Activated T-helper 1 cell treated with anti-CD3 and anti-CD28 coated beads, Interleukin-12 subunit alpha, Interleukin-12 subunit beta, Interleukin-2, Interleukin-4 antibody, amounts not matched to agents 30 ng/mL and 10 ng/mL and 1 ng/mL, durations not matched to agents 14 hours and 24 hours and 36 hours (primary cell): ENCODE data around the gene INPP5A. TPM values are rescaled to one million over a fixed set of nuclear protein-coding genes. Genes with fewer than 3 reads are reported as not detected.

Experiments used
- DNase-seq: peaks from one replicate; pipeline ENCODE4 v3.0.0; 2021; ENCODE audit warnings: low spot score
- H3K27ac Mint-ChIP-seq: one replicate; pipeline ENCODE4 v1.8.0; 2021; ENCODE audit warnings: mild to moderate bottlenecking, mixed read lengths
- H3K27me3 Mint-ChIP-seq: one replicate; pipeline ENCODE4 v1.8.0; 2022; ENCODE audit warnings: mild to moderate bottlenecking, moderate library complexity, mixed read lengths; ENCODE audit not compliant: insufficient read depth
- H3K36me3 Mint-ChIP-seq: one replicate; pipeline ENCODE4 v1.8.0; 2021; ENCODE audit warnings: low read depth, mixed read lengths
- H3K4me1 Mint-ChIP-seq: one replicate; pipeline ENCODE4 v1.8.0; 2021; ENCODE audit warnings: low read depth, mixed read lengths
- H3K4me3 Mint-ChIP-seq: one replicate; pipeline ENCODE4 v1.8.0; 2021; ENCODE audit warnings: mild to moderate bottlenecking, moderate library complexity, mixed read lengths
- H3K9me3 Mint-ChIP-seq: one replicate; pipeline ENCODE4 v1.8.0; 2021; ENCODE audit warnings: mixed read lengths
- intact Hi-C: fragments of 100-400 bp; cut with micrococcal nuclease; formaldehyde crosslinking; loops from one replicate; pipeline ENCODE4 v1.15.1; 2024
- total RNA-seq: library from RNA; stranded (reverse); gene quantifications from 2 replicates; pipeline ENCODE4 v1.2.3, GENCODE V29; 2022

INPP5A gene
- total RNA-seq, 1 donor from 2014 or later = 13.4 TPM

- Mint-ChIP-seq H3K9me3 (peaks cover 4% of the 10 kb centered on the region), H3K36me3 (peaks cover 14% of the 10 kb centered on the region), H3K4me1 (no peaks in the 10 kb centered on the region), H3K27me3 (no peaks in the 10 kb centered on the region), H3K27ac (no peak overlapping the region), H3K4me3 (no peak overlapping the region)
- DNase-seq = no peak
- intact Hi-C loops = no loop called here
Measured at GRCh38 chr10:132713421-132714095, 176.0 kb downstream of the INPP5A start.

DNA sequence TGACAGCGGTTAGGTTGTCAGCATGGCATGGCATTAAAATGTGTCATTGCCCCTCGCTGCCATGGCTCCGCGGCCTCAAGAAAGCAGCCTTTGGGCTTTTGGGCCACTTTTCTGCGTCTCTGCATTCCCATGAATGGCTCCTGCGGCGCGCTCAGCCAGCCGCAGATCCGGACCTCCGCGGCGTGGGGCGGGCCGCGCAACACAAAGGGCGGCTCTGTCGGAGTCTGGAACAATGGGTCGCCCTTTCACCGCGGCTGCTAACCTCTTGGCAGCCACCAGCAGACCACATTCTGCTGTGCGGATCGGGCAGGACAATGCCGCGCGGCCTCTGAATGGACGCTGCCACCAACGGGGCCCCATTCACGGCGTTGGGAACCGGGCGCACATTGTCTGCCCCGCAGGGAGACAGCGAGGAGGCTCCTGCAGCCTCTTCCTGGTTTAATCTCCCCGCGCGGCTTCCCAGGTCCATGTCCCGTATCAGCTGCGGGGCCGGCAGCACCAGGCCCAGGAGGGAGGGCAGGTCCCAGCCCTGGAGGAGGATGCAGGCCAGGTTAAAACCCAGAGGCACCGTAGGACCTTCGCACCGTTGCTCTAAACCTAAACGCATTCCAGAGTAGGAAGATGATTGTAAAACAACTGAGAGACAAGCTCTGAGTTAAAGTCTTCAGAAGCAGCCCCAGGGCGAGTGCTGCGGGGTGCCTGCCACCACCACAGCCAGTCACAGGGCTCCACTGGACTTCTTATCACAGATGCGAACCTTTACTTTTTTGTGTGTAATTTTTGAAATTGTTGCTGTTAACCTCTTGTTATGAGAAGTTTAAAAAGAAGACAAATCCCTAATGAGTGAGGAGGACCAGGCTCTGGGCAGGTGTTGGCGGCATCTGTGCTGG lies 176.8 kb downstream of the INPP5A start:
- H3K4me3 Mint-ChIP-seq = no peak overlapping the region
- H3K27me3 Mint-ChIP-seq = no peaks in the 10 kb centered on the region
- H3K4me1 Mint-ChIP-seq = no peaks in the 10 kb centered on the region
- intact Hi-C loops = no loop called here
- peaks cover 12% of the 10 kb centered on the region for H3K36me3 Mint-ChIP-seq
- no peak for DNase-seq
- no peak overlapping the region for H3K27ac Mint-ChIP-seq
- peaks cover 4% of the 10 kb centered on the region for H3K9me3 Mint-ChIP-seq

DNA sequence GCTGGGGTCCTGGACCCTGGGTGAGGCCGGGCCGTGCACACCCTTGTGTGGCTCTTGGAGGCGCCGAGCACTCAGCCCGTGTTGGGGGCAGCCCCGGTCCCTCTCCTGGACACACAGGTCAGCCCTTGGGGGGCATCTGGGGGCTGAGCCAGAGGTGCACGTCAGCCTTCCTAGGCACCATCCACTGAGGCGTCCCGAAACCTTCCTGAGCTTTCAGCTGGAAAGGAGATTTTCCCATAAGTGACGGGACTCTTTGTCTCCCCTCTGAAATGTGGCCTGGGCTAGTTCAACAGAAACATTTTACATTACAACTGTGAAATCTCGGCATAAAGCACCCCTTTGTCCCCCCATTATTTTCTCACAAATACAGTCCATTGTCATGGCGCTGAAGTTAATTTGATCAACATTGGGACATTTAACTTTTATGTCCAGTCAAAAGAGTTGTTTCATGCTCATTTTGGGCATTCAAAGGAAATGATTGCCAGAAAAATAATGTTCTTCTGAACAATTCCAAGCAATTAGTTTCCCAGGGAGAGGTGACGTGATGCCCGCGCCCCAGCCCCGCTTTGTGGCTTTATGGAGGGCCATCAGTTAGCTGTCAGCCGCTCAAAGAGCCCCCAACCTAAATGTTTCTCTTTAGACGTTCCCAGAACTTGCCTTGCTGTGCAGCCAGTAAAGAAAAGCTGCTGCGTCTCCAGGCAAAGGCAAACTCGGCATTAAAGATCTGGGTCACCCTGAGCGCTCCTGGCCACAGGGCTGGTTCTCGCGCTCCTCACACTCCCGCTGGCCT lies 177.6 kb downstream of the INPP5A start:
- H3K9me3 Mint-ChIP-seq = peaks cover 4% of the 10 kb centered on the region
- no peak overlapping the region for H3K4me3 Mint-ChIP-seq
- no peaks in the 10 kb centered on the region for H3K4me1 Mint-ChIP-seq
- peaks cover 12% of the 10 kb centered on the region for H3K36me3 Mint-ChIP-seq
- DNase-seq = no peak
- H3K27me3 Mint-ChIP-seq = no peaks in the 10 kb centered on the region
- intact Hi-C loops = no loop called here
- H3K27ac Mint-ChIP-seq = no peak overlapping the region

DNA sequence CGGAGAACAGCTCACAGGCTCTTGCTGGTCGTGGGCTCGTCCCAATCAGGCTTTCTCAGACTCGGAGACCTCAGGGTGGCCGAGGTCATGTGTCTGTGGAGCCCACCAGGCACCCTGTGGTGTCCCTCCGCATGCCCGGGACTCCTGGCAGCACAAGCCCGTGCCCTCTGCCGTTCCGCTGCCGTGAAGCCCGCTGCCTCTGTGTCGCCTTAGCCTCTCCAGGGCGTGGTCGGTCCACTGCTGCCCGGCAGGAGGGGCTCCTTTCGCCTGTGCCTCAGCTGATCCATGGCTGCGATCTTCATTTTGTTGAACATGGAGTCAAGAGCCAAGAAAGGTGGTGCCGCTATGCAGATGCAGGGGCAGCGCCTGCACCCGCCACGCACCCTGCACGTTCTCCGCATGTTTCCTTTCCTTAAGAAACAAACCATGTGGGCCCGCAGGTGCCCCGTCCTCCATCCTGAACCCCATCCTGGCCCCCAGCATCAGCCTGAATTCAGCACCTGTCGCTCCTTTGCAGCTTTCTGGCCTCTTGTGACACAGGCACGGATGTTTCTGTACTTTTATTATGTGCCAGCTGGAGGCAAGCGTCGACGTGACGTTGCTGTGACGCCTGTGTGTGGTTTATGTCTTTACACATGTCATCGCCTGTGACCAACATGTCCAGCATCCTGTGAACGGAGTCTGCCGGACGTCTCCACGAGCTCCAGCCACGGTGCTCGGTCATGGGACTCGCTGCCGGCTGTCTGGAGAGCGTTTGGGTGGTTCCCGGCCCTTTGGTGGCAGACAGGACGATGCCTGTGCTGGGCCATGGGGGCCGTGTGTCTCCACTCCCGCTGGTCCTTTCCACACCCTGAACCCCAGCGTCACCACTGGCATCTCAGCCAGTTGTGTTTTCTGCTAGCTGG lies 178.4 kb downstream of the INPP5A start:
- intact Hi-C loops = no loop called here
- no peak for DNase-seq
- H3K4me1 Mint-ChIP-seq = no peaks in the 10 kb centered on the region
- H3K36me3 Mint-ChIP-seq = peaks cover 7% of the 10 kb centered on the region
- no peak overlapping the region for H3K27ac Mint-ChIP-seq
- no peaks in the 10 kb centered on the region for H3K27me3 Mint-ChIP-seq
- H3K4me3 Mint-ChIP-seq = no peak overlapping the region
- H3K9me3 Mint-ChIP-seq = peaks cover 4% of the 10 kb centered on the region

DNA sequence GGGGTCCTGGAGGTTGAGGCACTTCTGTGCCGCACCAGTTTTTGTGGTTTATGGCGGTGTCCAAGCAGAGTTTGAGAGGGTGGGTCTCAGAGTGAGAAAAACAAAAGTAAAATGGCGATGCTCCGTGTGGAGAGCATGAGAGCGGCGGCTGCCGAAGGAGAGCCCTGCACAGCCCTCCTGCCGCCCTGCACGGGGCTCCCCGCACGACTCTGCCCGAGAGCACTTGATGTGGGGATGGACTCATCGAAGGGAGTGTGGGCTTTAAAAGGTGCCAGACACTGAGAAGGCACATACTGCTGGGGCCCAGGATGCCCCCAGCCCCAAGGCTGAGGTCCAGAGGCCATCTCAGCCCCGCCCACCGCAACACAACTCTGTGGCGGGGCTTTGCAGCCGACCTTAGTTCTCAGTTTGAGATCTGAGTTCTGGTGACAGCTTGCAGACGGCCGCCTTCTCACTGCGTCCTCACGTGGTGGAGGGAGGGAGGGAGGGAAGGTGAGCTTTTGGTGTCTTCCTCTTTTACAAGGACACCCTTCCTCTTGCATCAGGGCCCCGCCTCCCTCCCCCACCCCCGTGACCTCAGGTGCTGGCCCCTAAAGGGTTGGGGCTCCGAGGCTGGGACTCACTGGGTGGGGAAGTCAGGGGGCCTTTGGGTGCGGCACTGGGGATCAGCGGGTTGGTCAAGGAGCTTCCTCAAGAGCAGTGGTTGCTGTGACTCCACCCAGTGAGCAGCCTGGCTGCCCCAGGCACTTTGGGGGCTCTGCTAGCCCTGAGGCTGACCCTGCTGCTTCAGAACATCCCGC lies 179.3 kb downstream of the INPP5A start:
- Mint-ChIP-seq H3K27ac (no peak overlapping the region), H3K4me1 (no peaks in the 10 kb centered on the region), H3K9me3 (peaks cover 4% of the 10 kb centered on the region), H3K4me3 (no peak overlapping the region), H3K36me3 (peaks cover 7% of the 10 kb centered on the region), H3K27me3 (no peaks in the 10 kb centered on the region)
- intact Hi-C loops = no loop called here
- no peak for DNase-seq

DNA sequence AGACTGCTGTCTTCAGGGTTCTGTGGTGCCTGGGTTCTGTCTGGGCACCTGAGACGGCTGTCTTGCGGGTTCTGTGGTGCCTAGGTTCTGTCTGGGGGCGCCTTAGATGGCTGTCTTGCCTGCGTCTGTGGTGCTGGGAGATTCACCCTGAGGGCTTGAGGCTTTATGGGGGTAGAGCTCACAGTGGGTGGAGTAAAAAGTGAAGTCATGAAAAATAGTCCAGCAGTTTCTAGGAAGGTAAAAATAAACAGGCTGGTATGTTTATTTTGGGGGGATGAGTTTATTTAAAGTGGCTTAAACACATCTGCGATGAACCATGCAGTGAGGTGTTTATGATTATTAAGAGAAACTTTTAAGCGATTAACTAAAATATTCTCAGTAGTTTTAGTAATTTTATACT lies 184.1 kb downstream of the INPP5A start:
- Mint-ChIP-seq H3K27me3 (no peaks in the 10 kb centered on the region), H3K36me3 (peaks cover 2% of the 10 kb centered on the region), H3K9me3 (no peaks in the 10 kb centered on the region), H3K27ac (no peak overlapping the region), H3K4me1 (no peaks in the 10 kb centered on the region), H3K4me3 (no peak overlapping the region)
- intact Hi-C loops = no loop called here
- DNase-seq = no peak

DNA sequence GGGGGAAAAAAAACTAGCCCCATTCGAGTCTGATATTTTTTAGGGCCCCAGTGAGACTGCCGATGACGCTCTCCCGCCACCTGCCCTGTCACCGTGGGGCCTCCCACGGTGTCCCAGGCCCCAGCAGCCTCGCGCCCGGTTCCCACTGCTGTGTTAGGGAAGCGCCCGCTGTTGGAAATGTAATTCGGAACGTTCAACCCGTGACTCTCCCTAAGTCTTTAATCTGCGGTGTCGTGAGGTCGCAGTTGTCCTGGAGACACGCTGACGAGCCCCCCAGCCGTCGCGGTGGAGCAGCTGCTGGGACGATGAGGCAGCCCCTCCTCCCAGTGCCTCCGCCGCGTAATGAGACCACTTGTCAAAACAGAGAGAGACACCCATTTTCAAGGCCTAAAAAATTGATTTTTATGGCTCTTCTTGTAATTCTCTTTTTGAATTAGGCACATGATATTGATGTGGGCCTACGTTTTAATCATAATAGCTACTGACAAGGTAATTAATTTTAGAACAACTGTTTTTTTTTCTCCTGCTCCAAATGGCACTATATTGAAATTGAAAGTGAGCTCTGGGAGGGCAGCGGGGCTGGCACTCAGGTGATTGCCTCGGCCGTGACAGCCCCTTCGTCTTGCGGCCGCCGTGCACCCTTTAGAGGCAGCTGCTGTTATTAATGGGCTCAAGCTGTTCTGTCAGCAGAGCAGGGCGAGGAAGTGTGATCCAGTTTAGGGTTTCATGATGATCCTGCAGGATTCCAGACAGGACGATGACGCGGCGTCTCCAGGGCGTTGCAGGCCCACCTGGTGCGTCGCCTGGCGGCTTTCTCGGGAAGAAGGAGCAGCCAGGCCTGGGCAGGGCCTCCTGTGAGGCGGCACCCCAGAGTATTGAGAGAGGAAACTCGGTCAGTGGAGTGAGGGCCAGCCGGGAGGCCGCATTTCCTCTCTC lies 185.1 kb downstream of the INPP5A start:
- H3K4me1 Mint-ChIP-seq = no peaks in the 10 kb centered on the region
- no peak overlapping the region for H3K27ac Mint-ChIP-seq
- H3K4me3 Mint-ChIP-seq = no peak overlapping the region
- no peaks in the 10 kb centered on the region for H3K27me3 Mint-ChIP-seq
- intact Hi-C loops = no loop called here
- H3K36me3 Mint-ChIP-seq = peaks cover 2% of the 10 kb centered on the region
- no peak for DNase-seq
- H3K9me3 Mint-ChIP-seq = no peaks in the 10 kb centered on the region

DNA sequence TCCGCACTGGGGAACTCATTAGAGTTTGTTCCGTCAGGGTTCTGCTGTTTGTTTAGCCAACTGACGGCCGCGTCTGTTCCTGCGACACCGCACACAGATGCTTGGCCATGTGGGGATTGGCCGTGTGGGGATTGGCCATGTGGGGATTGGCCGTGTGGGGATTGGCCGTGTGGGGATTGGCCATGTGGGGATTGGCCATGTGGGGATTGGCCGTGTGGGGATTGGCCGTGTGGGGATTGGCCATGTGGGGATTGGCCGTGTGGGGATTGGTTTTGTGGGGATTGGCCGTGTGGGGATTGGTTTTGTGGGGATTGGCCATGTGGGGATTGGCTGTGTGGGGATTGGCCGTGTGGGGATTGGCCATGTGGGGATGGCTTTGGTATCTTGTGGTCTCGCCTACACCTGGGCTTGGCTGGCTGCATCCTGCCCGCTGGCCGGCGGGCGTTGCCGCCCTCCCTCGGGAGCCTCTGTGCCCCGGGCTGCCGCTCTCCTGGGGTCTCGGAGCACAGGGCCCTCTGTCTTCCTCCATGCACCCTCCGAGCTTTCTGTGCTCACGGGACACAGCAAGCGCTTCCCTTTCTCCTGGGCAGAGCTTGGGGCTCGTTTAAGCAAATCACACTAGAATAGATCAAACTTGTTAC lies 185.9 kb downstream of the INPP5A start:
- no peak for DNase-seq
- H3K36me3 Mint-ChIP-seq = peaks cover 2% of the 10 kb centered on the region
- intact Hi-C loops = no loop called here
- H3K27ac Mint-ChIP-seq = no peak overlapping the region
- no peaks in the 10 kb centered on the region for H3K27me3 Mint-ChIP-seq
- no peaks in the 10 kb centered on the region for H3K9me3 Mint-ChIP-seq
- H3K4me3 Mint-ChIP-seq = no peak overlapping the region
- no peaks in the 10 kb centered on the region for H3K4me1 Mint-ChIP-seq

GRCh38 chr10:132724446-132724845 lies 186.9 kb downstream of the INPP5A start:
- Mint-ChIP-seq H3K9me3 (no peaks in the 10 kb centered on the region), H3K36me3 (peaks cover 2% of the 10 kb centered on the region), H3K27ac (no peak overlapping the region), H3K4me3 (no peak overlapping the region), H3K4me1 (no peaks in the 10 kb centered on the region), H3K27me3 (no peaks in the 10 kb centered on the region)
- no peak for DNase-seq
- intact Hi-C loops = no loop called here

- H3K36me3 Mint-ChIP-seq = peaks cover 2% of the 10 kb centered on the region
- no peak overlapping the region for H3K4me3 Mint-ChIP-seq
- no peak overlapping the region for H3K27ac Mint-ChIP-seq
- no peak for DNase-seq
- intact Hi-C loops = no loop called here
- H3K4me1 Mint-ChIP-seq = no peaks in the 10 kb centered on the region
- H3K27me3 Mint-ChIP-seq = no peaks in the 10 kb centered on the region
- H3K9me3 Mint-ChIP-seq = no peaks in the 10 kb centered on the region
Measured at GRCh38 chr10:132725202-132725601, 187.6 kb downstream of the INPP5A start.

DNA sequence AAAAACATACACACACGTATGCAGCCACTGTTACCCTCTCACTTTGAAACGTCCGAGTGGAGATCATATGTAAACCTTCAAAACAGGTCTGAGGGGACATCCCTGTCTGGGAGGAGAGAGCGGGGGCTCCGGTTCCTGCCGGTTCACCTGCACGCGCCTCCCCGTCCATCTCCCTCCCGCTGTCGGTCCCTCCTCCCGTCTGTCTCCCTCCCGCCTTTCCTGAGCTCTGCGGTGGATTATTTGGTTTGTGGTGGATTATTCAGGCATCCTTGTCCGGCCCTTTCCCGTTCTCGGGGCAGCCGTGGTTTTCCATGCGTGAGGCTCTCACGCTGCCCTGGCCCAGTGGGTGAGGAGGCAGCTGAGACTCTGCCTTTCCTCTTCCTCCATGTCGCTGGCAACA lies 188.6 kb downstream of the INPP5A start:
- H3K27ac Mint-ChIP-seq = no peak overlapping the region
- intact Hi-C loops = no loop called here
- no peak overlapping the region for H3K4me3 Mint-ChIP-seq
- H3K36me3 Mint-ChIP-seq = peaks cover 2% of the 10 kb centered on the region
- H3K4me1 Mint-ChIP-seq = no peaks in the 10 kb centered on the region
- H3K27me3 Mint-ChIP-seq = no peaks in the 10 kb centered on the region
- DNase-seq = no peak
- no peaks in the 10 kb centered on the region for H3K9me3 Mint-ChIP-seq
